DMS79 (cell line): ENCODE measurements around the gene RAI2.
"Not testable (repeated sequence)": the region's sequence is repeated elsewhere in the genome, so short reads cannot be mapped to it uniquely, and the experiment has no call there.

ENCODE experiments used
- DNase-seq: peaks from one replicate; lab custom pipeline; 2025; lab: John Stamatoyannopoulos, UW

Gene RAI2

GRCh38 chrX:17828171-17828570 is 32.9 kb downstream of the RAI2 start:
- DNase-seq, result no peak

GRCh38 chrX:17826609-17827496 is 34.2 kb downstream of the RAI2 start:
- DNase-seq, result no peak

GRCh38 chrX:17824980-17825379 is 36.1 kb downstream of the RAI2 start:
- DNase-seq, result no peak

GRCh38 chrX:17822351-17822750 is 38.7 kb downstream of the RAI2 start:
- DNase-seq, result no peak

GRCh38 chrX:17820100-17820499 is 41.0 kb downstream of the RAI2 start:
- DNase-seq, result no peak

- no peak for DNase-seq
Measured at GRCh38 chrX:17818726-17819125, 42.4 kb downstream of the RAI2 start.

- no peak for DNase-seq
Measured at GRCh38 chrX:17817251-17817650, 43.8 kb downstream of the RAI2 start.

- DNase-seq, result no peak
Measured at GRCh38 chrX:17814557-17814956, 46.5 kb downstream of the RAI2 start.

GRCh38 chrX:17814059-17814458 is 47.0 kb downstream of the RAI2 start:
- no peak for DNase-seq

GRCh38 chrX:17813277-17813676 is 47.8 kb downstream of the RAI2 start:
- DNase-seq, result no peak

- DNase-seq, result no peak
Measured at GRCh38 chrX:17812763-17813162, 48.3 kb downstream of the RAI2 start.

GRCh38 chrX:17809984-17810383 is 51.1 kb downstream of the RAI2 start:
- no peak for DNase-seq

GRCh38 chrX:17809273-17809672 is 51.8 kb downstream of the RAI2 start:
- DNase-seq, result no peak

GRCh38 chrX:17805120-17805519 is 56.0 kb downstream of the RAI2 start:
- DNase-seq, result no peak

GRCh38 chrX:17803449-17803848 is 57.6 kb downstream of the RAI2 start:
- DNase-seq, result no peak

- no peak for DNase-seq
Measured at GRCh38 chrX:17802756-17803155, 58.3 kb downstream of the RAI2 start.

GRCh38 chrX:17801431-17801830 is 59.7 kb downstream of the RAI2 start:
- no peak for DNase-seq

- no peak for DNase-seq
Measured at GRCh38 chrX:17798921-17799320, 62.2 kb downstream of the RAI2 start.

GRCh38 chrX:17792826-17793225 is 68.3 kb downstream of the RAI2 start:
- no peak for DNase-seq

- no peak for DNase-seq
Measured at GRCh38 chrX:17788956-17789562, 72.0 kb downstream of the RAI2 start.

GRCh38 chrX:17788439-17788838 is 72.7 kb downstream of the RAI2 start:
- DNase-seq, result no peak

- no peak for DNase-seq
Measured at GRCh38 chrX:17787557-17787956, 73.5 kb downstream of the RAI2 start.

GRCh38 chrX:17786554-17787347 is 74.3 kb downstream of the RAI2 start:
- DNase-seq, result not testable (repeated sequence)
